NB4 (cell line): ENCODE data around the gene PCDHB6.
"Not testable (repeated sequence)": the region's sequence is repeated elsewhere in the genome, so short reads cannot be mapped to it uniquely, and the experiment has no call there.

ENCODE experiments used
- DNase-seq: peaks from one replicate; pipeline ENCODE4 v3.0.0; 2010; ENCODE audit warnings: low read depth
- H3K4me3 ChIP-seq: one replicate; pipeline ENCODE4 v1.5.1; 2011; ENCODE audit warnings: mild to moderate bottlenecking, low read depth, low read length, moderate library complexity
- CTCF ChIP-seq: IDR thresholded peaks from one replicate; pipeline ENCODE4 v1.5.1; 2012; ENCODE audit warnings: low read depth, low read length
- MYC ChIP-seq: IDR thresholded peaks from 2 replicates; pipeline ENCODE4 v1.6.1; 2011; ENCODE audit warnings: low read depth, low read length
- POLR2A ChIP-seq: IDR thresholded peaks from 2 replicates; pipeline ENCODE4 v1.6.1; 2011; ENCODE audit warnings: mild to moderate bottlenecking; ENCODE audit not compliant: insufficient read length; ENCODE audit errors: extremely low read depth
- TF ChIP-seq, protein P1 (sequence below): IDR thresholded peaks from 2 replicates; pipeline ENCODE4 v1.6.1; 2011; ENCODE audit warnings: low read depth, low read length

Gene PCDHB6

DNA sequence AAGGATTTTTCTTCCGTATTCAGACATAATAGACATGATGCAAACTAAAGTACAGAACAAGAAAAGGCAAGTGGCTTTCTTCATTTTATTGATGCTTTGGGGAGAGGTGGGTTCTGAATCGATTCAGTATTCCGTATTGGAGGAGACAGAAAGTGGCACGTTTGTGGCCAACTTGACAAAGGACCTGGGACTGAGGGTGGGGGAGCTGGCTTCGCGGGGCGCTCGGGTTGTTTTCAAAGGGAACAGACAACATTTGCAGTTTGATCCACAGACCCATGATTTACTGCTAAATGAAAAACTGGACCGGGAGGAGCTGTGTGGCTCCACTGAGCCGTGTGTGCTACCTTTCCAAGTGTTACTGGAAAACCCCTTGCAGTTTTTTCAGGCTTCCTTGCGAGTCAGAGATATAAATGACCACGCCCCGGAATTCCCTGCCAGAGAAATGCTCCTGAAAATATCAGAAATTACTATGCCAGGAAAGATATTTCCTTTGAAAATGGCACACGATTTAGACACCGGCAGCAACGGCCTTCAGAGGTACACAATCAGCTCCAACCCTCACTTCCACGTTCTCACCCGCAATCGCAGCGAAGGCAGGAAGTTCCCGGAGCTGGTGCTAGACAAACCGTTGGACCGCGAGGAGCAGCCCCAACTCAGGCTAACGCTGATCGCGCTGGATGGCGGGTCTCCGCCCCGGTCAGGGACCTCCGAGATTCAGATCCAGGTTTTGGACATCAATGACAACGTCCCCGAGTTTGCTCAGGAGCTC, 551 bp downstream of the PCDHB6 start:
- H3K4me3 ChIP-seq: no peak overlapping the region
- no peak for DNase-seq
- no peak for TF ChIP-seq CTCF
- TF ChIP-seq MYC: no peak
- no peak for TF ChIP-seq POLR2A
- TF ChIP-seq, protein P1, sequence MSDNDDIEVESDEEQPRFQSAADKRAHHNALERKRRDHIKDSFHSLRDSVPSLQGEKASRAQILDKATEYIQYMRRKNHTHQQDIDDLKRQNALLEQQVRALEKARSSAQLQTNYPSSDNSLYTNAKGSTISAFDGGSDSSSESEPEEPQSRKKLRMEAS: no peak

DNA sequence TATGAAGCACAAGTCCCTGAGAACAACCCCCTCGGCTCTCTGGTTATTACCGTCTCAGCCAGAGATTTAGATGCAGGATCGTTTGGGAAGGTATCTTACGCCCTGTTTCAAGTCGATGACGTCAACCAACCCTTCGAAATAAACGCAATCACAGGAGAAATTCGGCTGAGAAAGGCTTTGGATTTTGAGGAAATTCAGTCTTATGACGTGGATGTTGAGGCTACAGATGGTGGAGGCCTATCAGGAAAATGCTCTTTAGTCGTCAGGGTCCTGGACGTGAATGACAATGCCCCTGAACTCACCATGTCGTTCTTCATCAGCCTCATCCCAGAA, 1.1 kb downstream of the PCDHB6 start:
- no peak overlapping the region for H3K4me3 ChIP-seq
- no peak for DNase-seq
- no peak for TF ChIP-seq CTCF
- no peak for TF ChIP-seq POLR2A
- no peak for TF ChIP-seq MYC
- TF ChIP-seq, protein P1: no peak

GRCh38 chr5:141151632-141152031, 1.8 kb downstream of the PCDHB6 start:
- not testable (repeated sequence) for DNase-seq, H3K4me3 ChIP-seq

GRCh38 chr5:141152096-141152495, 2.2 kb downstream of the PCDHB6 start:
- DNase-seq, H3K4me3 ChIP-seq: not testable (repeated sequence)

DNA sequence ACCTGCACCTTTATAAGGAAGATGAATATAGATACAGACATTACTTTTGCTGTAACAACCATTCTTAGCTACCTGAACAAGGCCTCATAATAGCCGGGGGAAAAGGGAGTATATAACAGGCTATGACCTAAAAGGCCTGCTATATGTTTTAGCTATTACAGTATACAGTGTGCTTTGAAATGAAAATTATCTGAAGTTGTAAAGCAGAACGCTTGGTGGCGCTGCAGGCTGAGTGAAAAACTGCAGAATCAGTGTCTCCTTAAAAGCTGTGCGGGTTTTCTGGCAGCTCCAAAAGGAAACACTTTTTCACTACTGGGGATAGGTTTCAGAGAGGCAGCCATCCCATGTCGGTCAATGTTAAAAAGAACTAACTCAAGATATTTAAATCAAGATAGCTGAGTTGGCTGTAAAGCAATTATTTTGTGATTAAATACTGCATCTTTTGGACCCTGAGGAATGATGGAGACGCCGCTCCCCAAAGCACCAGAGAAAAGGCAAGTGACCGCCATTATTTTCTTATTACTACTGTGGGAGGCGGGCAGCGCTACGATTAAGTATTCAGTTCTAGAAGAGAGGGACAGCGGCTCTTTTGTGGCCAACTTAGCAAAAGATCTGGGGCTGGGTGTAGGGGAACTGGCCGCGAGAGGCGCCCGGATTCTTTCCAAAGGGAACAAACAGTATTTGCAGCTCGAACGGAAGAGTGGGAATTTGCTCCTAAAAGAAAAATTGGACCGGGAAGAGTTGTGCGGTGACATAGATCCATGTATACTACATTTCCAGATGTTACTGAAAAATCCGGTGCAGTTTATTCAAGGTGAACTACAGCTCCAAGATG, 5.9 kb downstream of the PCDHB6 start:
- H3K4me3 ChIP-seq: no peak overlapping the region
- peak; percentile 23 for DNase-seq
- TF ChIP-seq POLR2A (no peak), CTCF (peak; percentile 43)

- not testable (repeated sequence) for H3K4me3 ChIP-seq, DNase-seq
Observed at GRCh38 chr5:141157356-141157755, 7.5 kb downstream of the PCDHB6 start.

DNA sequence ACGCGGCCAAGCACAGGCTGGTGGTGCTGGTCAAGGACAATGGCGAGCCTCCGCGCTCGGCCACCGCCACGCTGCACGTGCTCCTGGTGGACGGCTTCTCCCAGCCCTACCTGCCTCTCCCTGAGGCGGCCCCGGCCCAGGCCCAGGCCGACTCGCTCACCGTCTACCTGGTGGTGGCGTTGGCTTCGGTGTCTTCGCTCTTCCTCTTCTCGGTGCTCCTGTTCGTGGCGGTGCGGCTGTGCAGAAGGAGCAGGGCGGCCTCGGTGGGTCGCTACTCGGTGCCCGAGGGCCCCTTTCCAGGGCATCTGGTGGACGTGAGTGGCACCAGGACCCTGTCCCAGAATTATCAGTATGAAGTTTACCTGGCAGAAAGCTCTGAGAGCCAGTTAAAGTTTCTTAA, 8.0 kb downstream of the PCDHB6 start:
- not testable (repeated sequence) for H3K4me3 ChIP-seq, DNase-seq

DNA sequence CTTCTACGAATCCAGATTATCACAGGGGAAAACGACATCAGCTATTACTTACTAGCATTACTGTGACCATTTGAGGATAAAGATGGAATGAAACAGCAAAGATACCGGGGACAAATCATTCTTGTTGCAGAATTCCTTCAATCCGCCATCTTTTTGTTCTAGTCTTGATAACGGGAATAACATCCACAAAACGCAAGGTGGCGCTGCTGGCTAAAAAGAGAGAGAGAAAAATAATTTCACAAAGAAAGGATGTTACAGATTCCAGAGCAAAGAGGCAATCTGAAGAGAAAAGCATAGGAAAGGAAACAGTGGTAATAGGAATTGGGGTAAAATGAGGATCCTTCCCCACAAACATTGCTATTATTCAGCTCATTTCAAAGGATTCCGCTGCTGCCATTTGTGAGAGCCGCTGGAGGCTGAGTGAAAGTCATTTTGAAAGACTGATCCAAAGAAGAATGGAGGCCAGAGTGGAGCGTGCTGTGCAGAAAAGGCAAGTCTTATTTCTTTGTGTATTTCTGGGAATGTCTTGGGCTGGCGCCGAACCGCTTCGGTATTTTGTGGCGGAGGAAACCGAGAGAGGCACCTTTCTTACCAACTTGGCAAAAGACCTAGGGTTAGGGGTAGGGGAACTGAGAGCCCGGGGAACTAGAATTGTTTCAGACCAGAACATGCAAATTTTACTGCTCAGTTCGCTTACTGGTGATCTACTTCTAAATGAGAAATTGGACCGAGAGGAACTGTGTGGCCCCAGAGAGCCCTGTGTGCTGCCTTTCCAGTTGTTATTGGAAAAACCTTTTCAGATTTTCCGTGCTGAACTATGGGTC, 22.7 kb downstream of the PCDHB6 start, which contains the start of gene PCDHB7:
Gene PCDHB7, plus strand, starts transcription at position 264 of the 824 bp plus-strand sequence. Its CDS starts 192 bp downstream, at position 456.
- H3K4me3 ChIP-seq: no peak within 1 kb of the TSS
- TF ChIP-seq, protein P1: no peak
- no peak for TF ChIP-seq MYC
- no peak for TF ChIP-seq POLR2A
- TF ChIP-seq CTCF: peak; percentile 70

DNA sequence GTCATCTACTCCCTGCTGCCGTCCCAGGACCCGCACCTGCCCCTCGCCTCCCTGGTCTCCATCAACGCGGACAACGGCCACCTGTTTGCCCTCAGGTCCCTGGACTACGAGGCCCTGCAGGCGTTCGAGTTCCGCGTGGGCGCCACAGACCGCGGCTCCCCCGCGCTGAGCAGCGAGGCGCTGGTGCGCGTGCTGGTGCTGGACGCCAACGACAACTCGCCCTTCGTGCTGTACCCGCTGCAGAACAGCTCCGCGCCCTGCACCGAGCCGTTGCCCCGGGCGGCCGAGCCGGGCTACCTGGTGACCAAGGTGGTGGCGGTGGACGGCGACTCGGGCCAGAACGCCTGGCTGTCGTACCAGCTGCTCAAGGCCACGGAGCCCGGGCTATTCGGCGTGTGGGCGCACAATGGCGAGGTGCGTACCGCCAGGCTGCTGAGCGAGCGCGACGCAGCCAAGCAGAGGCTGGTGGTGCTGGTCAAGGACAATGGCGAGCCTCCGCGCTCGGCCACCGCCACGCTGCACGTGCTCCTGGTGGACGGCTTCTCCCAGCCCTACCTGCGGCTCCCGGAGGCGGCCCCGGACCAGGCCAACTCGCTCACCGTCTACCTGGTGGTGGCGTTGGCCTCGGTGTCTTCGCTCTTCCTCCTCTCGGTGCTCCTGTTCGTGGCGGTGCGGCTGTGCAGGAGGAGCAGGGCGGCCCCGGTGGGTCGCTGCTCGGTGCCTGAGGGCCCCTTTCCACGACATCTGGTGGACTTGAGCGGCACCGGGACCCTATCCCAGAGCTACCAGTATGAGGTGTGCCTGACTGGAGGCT, 24.6 kb downstream of the PCDHB6 start:
- H3K4me3 ChIP-seq, DNase-seq: not testable (repeated sequence)

More for the DNA sequence above, 22.7 kb downstream of the PCDHB6 start, which contains the start of gene PCDHB7:
- DNase-seq: peak; percentile 49
